Stimulated activated CD4-positive, alpha-beta T cell treated with anti-CD3 and anti-CD28 coated beads, TNF-alpha, amount 100 ng/mL, for 1 hour (primary cell): ENCODE measurements around the gene TES.
"Not testable (repeated sequence)": the region's sequence is repeated elsewhere in the genome, so short reads cannot be mapped to it uniquely, and the experiment has no call there.

Source experiments
- DNase-seq, 3 donors: peaks; one replicate each; pipeline ENCODE4 v3.0.0-alpha.2; 2020; ENCODE audit warnings: low read depth in 3 of 3, low spot score in 1 of 3

Gene TES

DNA sequence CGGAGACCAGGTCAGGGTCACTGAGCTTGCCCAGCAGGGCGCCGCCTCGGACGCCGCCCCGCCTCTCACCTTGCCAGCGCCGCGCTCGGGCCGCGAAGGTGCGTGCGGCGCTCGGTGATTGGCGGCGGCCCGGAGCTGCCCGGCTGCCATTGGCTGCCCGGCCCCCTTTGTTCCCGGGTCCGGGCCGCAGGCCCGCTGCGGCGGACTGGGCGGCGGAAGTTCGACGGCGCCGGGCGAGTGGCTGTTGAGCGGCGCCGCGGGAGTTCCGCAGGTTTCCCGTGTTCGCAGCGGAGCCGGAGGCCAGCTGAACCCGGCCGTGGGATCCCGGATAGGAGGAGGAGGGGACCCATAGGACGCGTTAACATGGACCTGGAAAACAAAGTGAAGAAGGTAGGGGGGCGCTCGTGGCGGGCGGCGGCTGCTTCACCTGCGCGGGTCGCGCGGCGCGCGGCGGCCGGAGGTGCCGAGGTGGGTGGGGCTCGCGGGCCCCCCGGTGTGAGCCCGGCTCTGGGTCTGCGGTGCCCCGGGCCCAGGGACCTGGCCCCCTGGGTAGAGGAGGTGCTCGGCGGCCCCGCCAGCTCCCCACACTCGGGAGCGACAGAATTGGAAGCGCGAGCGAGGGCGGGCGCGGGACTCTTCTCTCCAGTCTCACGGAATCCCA is at the start of gene TES:
Gene TES (plus strand): TSS at position 195 of the 661 bp plus-strand sequence. CDS start 169 bp downstream, at position 364.
- peak in 2 of 3 donors; percentile 22 to 57 for DNase-seq

- DNase-seq: no peak
Observed at GRCh38 chr7:116161728-116162127, 48.6 kb upstream of the TES start.

DNA sequence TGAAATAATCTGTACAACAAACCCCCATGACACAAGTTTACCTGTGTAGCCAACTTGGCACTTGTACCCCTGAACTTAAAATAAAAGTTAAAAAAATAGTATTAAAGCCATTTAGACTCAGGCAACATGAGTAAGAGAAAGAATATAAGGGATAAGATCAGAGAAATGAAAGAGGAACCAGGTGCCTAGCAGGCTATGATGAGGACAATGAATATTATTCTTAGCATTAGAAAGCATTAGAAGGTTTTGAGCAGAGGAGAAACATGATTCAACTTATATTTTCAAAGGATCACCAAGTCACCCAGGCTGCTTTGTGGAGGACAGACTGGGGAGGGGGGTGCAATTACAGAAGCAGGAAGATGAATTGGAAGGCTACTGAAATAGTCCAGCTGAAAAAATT is 48.1 kb upstream of the TES start:
- no peak for DNase-seq

DNA sequence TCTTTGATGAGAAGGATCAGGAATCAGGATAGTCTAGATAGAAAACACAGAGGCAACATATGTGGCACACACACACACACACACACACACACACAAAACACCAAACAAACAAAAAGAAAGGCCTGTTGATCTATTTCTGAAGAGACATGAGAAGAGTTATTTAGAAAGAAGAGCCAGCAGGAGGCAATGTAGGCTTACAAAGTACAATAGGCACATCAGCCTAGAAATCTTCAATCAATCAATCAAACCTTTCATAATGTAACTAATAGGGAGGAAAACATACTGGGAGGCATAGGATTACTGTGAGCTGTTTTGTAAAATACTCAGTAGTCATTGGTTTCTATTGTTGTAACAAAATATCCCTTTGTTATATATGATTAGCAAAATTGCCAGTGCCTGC is 47.3 kb upstream of the TES start:
- DNase-seq: no peak

DNA sequence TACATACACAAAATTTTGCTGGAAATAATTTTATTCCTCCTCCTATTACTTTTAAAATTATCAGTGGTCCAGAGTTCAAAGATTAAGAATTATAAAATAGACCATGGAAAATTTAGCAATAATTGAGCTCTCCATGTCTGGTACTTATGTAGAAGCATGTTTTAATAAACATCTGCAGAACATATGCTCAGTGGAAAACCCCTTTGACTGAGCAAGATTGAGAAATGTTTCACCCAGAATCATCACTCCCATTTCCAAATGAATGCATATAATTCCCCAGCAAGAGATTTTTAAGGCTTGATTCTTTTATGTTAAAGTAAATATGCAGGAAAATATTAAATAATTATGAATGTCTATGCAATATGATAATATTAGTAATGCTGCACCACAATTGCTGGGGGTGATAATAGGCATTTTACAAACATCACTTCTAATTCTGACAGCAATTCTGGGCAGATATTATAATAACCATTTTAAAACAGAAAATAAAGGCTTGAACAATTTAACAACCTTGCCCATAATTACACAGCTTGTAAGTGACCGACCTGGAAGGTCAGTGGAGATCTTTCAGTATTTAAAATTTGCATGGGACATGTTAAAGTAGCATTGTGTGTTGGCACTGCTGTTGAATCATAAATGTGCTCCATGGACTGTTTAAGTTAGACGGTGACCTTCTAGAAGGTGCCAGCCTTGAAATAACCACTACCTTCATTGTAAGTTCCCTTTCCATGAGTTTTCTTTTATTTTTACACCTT is 45.6 kb upstream of the TES start:
- no peak for DNase-seq

DNA sequence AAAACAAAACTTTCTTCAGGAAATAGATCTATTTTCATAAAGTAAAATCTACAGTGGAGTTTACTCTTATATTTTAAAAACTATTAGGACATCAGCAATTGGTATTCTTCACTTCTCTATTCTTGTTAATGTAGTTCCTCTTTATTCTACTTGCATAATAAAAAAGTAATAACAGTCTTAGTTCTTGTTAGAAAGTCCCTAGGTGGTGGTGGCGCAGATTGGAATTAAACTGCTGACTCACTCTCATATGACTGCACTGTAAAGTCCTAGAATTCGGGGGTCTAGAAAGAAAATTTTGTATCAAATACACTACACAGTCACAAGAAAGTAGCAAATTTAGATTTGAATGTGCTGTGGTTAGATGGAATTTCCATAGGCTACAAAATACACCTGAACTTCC is 44.6 kb upstream of the TES start:
- no peak for DNase-seq

DNA sequence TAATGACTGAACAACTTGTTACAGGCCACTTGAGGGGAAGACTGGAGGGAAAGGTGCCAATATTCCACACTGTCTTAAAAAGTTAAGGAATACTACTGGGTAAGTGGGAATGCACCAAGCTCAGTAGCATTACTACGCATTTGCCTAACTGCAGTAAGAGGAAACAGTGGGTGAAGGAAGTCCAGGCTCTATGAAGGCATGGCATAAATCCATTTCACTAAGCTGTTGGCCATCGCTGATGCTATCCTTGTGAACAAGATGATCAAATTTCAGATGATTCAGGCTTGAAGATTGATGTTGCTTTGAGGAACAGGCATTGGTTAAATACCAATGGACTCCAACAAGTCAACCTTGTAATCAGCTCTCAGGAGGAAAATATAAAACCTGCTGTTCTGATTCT is 44.2 kb upstream of the TES start:
- no peak for DNase-seq

GRCh38 chr7:116167177-116167576 is 43.2 kb upstream of the TES start:
- no peak for DNase-seq

DNA sequence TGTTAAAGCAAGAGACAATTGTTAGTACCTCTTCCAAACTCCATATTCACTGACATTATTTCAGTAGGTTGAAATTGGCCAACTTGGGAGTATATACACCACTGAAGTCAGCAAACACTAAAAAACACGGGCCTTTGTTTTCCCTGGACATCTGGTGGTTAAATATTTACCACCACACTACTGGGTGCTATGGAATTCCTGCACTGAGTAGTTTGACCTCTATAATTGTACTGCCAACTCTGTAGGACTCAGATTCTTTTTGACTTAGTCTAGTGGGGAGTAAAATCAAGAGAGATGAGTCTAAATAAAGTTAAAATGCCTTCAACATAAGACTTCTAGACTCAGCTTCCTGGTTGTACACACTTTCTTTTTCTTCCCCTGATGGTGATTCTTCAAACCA is 41.3 kb upstream of the TES start:
- DNase-seq: no peak

DNA sequence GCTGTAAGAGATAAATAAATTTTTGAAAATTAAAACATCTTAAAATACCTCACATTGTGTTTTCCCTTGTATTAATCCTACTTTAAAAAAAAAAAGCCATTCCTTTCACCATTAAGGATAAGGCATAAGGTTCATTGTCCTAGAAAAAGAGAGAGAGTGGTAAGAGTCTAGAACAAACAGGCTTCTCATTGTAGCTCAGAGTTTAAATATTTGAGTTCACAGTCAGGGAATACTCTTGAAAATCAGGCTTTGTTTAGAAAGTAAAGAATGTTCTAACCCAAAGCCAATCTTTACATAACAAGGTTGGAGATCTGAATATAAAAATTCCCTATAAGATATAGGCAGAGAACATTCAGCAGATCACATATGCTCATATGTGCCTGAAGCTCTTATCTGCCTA is 40.2 kb upstream of the TES start:
- DNase-seq: no peak

DNA sequence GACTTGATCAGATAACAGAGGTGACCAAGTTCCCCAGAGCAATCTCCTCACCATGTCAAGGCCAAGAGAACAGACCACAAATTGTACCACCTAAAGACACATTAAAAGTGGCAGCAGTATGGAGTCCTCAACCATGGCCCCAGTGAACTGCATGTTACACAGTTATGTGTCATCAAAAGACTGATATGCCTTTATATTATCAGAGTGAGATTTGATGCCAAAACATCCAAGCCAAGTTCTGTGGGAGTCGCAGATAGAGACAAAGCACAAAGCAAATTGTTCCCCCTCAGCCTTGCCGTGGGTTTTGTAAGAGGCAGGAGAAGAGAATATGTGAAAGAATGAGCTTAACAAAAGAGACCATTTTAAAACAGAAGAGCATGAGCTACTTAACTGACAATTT is 39.2 kb upstream of the TES start:
- no peak for DNase-seq

DNA sequence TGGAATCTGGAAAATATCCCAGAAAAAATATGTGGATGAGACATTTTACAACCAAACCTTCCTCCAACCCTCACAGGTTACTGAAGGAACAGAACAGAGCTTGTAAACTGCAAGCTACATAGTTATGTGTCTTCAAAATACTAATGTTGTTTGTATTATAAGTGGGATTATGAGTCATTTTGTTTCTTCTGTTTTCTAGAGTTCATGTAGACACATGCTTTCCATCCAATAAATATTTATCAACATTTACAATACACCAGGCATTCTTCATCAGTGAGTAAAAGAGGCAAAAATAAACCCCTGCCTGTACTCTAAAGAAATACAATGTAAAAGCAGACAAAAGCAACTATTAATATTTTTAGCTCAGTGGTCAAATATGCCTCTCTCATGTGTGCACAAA is 38.0 kb upstream of the TES start:
- no peak for DNase-seq

GRCh38 chr7:116173051-116174028 is 37.0 kb upstream of the TES start:
- no peak for DNase-seq

DNA sequence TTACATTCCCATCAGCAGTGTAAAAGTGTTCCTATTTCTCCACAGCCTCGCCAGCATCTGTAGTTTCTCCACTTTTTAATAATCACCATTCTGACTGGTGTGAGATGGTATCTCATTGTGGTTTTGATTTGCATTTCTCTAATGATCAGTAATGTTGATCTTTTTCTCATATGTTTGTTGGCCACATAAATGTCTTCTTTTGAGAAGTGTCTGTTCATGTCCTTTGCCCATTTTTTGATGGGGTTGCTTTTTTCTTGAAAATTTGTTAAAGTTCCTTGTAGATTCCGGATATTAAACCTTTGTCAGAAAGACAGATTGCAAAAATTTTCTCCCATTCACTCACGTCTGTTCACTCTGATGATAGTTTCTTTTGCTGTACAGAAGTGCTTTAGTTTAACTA is 35.2 kb upstream of the TES start:
- DNase-seq: not testable (repeated sequence)

- DNase-seq: no peak
Observed at GRCh38 chr7:116176226-116176625, 34.1 kb upstream of the TES start.

DNA sequence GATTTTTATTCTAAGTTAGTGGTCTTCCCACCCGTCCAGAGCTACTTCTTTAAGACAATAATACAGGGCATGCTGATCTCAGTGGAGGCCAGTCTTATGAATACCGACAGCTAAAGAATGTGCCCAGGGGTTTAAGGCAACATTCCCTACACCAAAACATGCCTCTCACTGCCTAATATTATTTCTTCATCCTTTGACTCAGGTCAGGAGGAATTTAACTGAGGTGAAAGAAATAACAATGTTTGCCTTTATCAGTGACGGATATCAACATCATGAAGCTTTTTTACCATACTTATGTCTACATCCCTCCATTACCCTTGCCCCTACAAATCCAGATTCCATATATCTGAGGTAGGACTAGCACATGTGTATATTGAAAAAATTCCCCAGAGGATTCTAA is 33.3 kb upstream of the TES start:
- no peak for DNase-seq

GRCh38 chr7:116180302-116180701 is 30.0 kb upstream of the TES start:
- DNase-seq: no peak

DNA sequence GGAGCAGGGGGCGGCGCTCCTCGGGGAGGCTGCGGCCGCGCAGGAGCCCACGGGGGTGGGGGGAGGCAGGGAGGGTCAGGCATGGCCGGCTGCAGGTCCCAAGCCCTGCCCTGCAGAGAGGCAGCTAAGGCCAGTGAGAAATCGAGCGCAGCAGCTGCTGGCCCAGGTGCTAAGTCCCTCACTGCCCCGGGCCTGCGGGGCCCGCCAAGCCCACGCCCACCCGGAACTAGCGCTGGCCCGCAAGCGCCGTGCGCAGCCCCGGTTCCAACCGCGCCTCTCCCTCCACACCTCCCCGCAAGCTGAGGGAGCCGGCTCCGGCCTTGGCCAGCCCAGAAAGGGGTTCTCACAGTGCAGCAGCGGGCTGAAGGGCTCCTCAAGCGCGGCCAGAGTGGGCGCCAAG is 28.3 kb upstream of the TES start:
- DNase-seq: no peak

- DNase-seq: no peak
Observed at GRCh38 chr7:116185450-116185849, 24.9 kb upstream of the TES start.

DNA sequence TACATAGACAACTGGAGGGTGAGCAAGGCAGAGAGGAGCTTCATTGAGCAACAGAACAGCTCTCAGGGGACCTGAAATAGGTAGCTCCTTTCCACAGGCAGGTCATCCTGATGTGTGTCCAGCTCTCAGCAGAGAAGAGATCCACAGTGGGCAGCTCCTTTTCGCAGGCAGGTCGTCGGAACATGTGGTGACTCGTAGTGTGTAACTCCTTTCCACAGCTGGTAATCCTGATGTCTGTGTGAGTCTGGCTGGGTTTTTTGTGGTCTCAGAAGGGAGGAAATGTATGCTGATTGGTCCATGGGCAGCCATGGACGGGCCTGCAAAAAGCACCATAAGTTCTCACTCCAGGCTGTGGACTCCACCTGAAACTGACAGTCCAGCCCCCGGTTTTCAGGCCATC is 24.4 kb upstream of the TES start:
- no peak for DNase-seq

GRCh38 chr7:116187400-116187799 is 22.9 kb upstream of the TES start:
- DNase-seq: no peak
